SH-SY5Y (cell line): ENCODE measurements around the gene RET.

Experiments
- GATA2 ChIP-seq: IDR thresholded peaks from 2 replicates; pipeline ENCODE4 v1.6.1; 2011; ENCODE audit warnings: mild to moderate bottlenecking, low read depth, low read length
- GATA3 ChIP-seq: IDR thresholded peaks from 2 replicates; pipeline ENCODE4 v1.6.1; 2011; ENCODE audit warnings: low read depth, mild to moderate bottlenecking, low read length, moderate library complexity

GRCh38 chr10:43151371-43151770, 74.5 kb downstream of the RET start:
- TF ChIP-seq GATA3 (no peak), GATA2 (no peak)
